Breast epithelium (tissue), 4 donors: ENCODE data around the gene FKBP4. TPM values are rescaled to one million over a fixed set of nuclear protein-coding genes. Genes with fewer than 3 reads are reported as not detected.

Experiments
- DNase-seq, 2 donors: peaks; one replicate each; pipeline ENCODE4 v3.0.0-alpha.2; 2019; ENCODE audit warnings: low spot score in 2 of 2
- H3K27ac ChIP-seq, 2 donors: fragments of 200-600 bp; sonication (generic) in 1 of 2; one replicate each; pipeline ENCODE4 v1.5.1; 2016 to 2019; ENCODE audit warnings: mild to moderate bottlenecking in 1 of 2
- H3K27me3 ChIP-seq, 2 donors: fragments of 200-600 bp; sonication (generic) in 1 of 2; one replicate each; pipeline versions ENCODE4 v1.5.1 to v1.6.0; 2017 to 2019; ENCODE audit warnings: control low read depth in 1 of 2, mild to moderate bottlenecking in 1 of 2
- H3K36me3 ChIP-seq: fragments of 200-600 bp; one replicate; pipeline ENCODE4 v1.5.1; 2019
- H3K4me1 ChIP-seq, 2 donors: fragments of 200-600 bp; sonication (generic); one replicate each; pipeline ENCODE4 v1.5.1; 2016 to 2019; ENCODE audit warnings: control low read depth in 1 of 2
- H3K4me3 ChIP-seq, 3 donors: fragments of 200-600 bp; sonication (generic); 1 replicate in 2 of 3; 2 replicates in 1 of 3; pipeline ENCODE4 v1.5.1; 2016 to 2019; ENCODE audit warnings: mild to moderate bottlenecking in 3 of 3, moderate library complexity in 2 of 3
- H3K9me3 ChIP-seq, 2 donors: fragments of 200-600 bp; sonication (generic) in 1 of 2; one replicate each; pipeline ENCODE4 v1.5.1; 2016 to 2019; ENCODE audit warnings: control low read depth in 1 of 2
- POLR2A ChIP-seq: fragments of 450-650 bp; IDR thresholded peaks from one replicate; pipeline ENCODE4 v1.6.1; 2016; ENCODE audit warnings: antibody characterized with exemption, mild to moderate bottlenecking, moderate library complexity
- POLR2AphosphoS5 ChIP-seq, 3 donors: sonication (generic); formaldehyde crosslinking; IDR thresholded peaks; one replicate each; pipeline ENCODE4 v1.6.1; 2017; ENCODE audit warnings: antibody characterized with exemption in 3 of 3
- intact Hi-C: fragments of 100-400 bp; cut with DNase I; formaldehyde crosslinking; loops from one replicate; pipeline ENCODE4 v1.15.1; 2023; ENCODE audit warnings: low total_unique reads
- total RNA-seq, 3 donors: library from RNA; depleted of rRNA; stranded (reverse); fragments of >200 nt; gene quantifications; one replicate each; pipeline ENCODE4 v1.1.0, GENCODE V29; 2016
- TF ChIP-seq, protein P1 (sequence below), 3 donors: fragments of 450-650 bp; IDR thresholded peaks; one replicate each; pipeline ENCODE4 v1.5.1; 2016 to 2017; ENCODE audit warnings: antibody characterized with exemption in 3 of 3, mild to moderate bottlenecking in 3 of 3, moderate library complexity in 3 of 3

The FKBP4 gene
- total RNA-seq, 3 donors from 2014 or later = 30.4 to 70.8 (median 50.1) TPM

DNA sequence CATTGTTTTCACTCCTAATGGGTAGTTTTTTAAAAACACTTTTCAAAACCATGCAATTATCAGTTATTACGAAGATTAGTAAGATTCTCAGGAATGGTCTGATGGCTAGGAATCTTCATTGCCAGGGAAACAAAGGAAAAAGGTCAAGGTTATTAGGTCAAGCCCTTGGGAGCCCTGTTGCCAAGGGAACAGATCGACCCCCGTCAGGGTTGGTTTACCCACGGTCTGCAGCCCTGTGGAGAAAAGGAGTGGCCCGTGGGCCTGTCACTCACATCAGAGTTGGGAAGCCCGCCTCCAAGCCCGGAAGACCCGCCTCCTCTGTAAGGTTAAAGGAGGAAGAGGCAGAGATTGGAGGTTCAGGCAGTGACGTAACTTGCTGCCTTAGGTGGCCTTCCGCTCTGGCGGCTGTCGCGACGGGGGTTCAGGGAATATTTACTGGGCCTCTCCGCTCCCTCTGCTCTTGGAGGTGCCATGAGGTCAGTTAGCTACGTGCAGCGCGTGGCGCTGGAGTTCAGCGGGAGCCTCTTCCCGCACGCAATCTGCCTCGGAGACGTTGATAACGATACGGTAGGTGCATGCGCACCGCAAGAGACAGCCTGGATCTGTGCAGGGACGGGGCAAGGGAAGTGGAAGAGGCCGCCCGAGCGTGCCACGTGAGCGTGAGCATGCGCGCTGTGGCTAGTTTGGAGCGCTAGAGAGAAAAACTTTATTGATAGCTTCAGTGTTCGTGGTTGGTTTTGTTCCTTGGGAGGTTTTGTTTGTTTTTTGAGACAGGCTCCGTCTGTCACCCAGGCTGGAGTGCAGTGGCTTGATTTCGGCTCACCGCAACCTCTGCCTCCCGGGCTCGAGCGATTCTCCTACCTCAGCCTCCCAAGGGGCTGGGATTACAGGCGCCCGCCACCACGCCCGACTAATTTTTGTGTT is 17.8 kb downstream of the FKBP4 start, which contains the start of gene ITFG2:
TSS of gene ITFG2 (plus strand) at position 379 of the 924 bp plus-strand sequence. CDS start at position 472, 93 bp downstream.
- peak; percentile 94 to 98 for DNase-seq
- Histone ChIP-seq H3K4me3 (peak within 1 kb of the TSS; percentile 59 to 78 (median 77)), H3K9me3 (no peaks in the 10 kb centered on the region), H3K4me1 (no peaks in the 10 kb centered on the region), H3K36me3 (no peaks in the 10 kb centered on the region), H3K27me3 (no peaks in the 10 kb centered on the region), H3K27ac (peak within 1 kb of the TSS; percentile 89 to 90)
- intact Hi-C loops = loop anchor here (5.0 kb wide), 1 partner anchor 65 kb away; the partner anchor contains the start of genes FOXM1 and RHNO1
- TF ChIP-seq POLR2AphosphoS5 (IDR thresholded peaks at IDR 0.05) = peak; percentile 97 to 99 (median 98)
- peak; percentile 72 for TF ChIP-seq POLR2A
- TF ChIP-seq, protein P1, sequence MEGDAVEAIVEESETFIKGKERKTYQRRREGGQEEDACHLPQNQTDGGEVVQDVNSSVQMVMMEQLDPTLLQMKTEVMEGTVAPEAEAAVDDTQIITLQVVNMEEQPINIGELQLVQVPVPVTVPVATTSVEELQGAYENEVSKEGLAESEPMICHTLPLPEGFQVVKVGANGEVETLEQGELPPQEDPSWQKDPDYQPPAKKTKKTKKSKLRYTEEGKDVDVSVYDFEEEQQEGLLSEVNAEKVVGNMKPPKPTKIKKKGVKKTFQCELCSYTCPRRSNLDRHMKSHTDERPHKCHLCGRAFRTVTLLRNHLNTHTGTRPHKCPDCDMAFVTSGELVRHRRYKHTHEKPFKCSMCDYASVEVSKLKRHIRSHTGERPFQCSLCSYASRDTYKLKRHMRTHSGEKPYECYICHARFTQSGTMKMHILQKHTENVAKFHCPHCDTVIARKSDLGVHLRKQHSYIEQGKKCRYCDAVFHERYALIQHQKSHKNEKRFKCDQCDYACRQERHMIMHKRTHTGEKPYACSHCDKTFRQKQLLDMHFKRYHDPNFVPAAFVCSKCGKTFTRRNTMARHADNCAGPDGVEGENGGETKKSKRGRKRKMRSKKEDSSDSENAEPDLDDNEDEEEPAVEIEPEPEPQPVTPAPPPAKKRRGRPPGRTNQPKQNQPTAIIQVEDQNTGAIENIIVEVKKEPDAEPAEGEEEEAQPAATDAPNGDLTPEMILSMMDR (IDR thresholded peaks at IDR 0.05) = no peak

DNA sequence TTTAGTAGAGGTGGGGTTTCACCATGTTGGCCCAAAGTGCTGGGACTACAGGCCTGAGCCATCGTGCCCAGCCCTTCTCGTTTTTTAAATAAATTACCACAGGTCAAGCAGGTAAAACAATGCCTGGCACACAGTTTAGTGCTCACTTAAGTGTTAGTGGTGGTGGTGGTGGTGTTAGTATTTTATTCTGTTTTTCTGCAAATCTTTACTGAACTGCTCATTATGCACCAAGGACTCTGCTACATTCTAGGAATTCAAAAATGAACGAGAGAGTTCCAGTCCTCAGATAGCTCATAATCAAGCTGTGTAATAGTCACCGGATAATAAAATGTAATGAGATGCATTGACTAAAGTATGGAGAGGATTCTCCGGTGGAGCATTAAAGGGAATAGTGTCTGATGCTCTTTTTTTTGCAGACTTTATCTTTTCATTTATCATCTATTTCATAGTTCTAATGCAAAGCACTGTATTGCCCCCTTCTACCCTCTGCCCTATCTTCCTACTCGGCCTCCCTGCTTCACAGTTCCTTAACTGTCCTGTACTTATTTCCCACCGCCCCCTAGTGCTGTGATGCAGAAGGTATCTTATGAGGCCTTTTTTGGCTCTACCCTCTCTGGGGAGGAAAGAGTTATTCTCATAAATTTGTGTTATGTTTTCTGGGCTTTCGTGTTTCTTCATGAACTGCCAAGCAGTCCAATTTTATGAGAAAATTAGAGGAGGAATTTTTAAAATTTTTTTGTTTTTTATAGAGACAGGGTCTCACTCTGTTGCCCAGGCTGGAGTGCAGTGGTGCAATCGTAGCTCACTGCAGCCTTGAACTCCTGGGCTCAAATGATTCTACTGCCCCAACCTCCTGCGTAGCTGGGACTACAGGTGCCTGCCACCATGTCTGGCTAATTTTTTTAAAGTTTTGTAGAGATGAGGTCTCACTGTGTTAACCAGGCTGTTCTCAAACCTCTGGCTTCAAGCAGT is 18.7 kb downstream of the FKBP4 start:
- intact Hi-C loops = loop anchor here (5.0 kb wide), 1 partner anchor 64 kb away; the partner anchor contains the start of genes FOXM1 and RHNO1
- Histone ChIP-seq H3K36me3 (no peaks in the 10 kb centered on the region), H3K27me3 (no peaks in the 10 kb centered on the region), H3K9me3 (no peaks in the 10 kb centered on the region), H3K27ac (peak overlapping the region; percentile 89 to 90), H3K4me1 (no peaks in the 10 kb centered on the region), H3K4me3 (peak overlapping the region; percentile 59 to 78 (median 77))
- TF ChIP-seq POLR2AphosphoS5 (IDR thresholded peaks at IDR 0.05) = no peak
- TF ChIP-seq, protein P1 (IDR thresholded peaks at IDR 0.05) = peak; percentile 41 to 55 (median 44)
- TF ChIP-seq POLR2A = no peak
- no peak for DNase-seq

DNA sequence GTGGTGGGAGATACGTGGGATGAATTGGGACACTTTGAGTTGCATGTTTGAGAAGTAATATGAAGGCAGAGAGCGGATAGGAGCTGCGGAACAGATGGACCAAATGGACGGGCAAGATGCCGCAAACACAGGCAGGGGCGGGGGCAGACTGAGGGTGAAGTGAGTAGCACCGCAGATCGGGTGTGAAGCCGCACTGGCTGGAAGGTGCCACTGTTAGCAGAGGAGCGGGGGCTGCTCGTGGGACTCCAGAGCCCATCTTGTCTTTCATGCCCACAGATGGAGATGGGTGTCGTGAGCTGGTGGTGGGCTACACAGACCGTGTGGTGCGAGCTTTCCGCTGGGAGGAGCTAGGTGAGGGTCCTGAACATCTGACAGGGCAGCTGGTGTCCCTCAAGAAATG is 25.0 kb downstream of the FKBP4 start:
- H3K4me1 ChIP-seq = no peaks in the 10 kb centered on the region
- no peak overlapping the region for H3K27ac ChIP-seq
- peaks cover under 1% of the 10 kb centered on the region for H3K36me3 ChIP-seq
- TF ChIP-seq POLR2AphosphoS5 (IDR thresholded peaks at IDR 0.05) = no peak
- TF ChIP-seq, protein P1 (IDR thresholded peaks at IDR 0.05) = no peak
- no peak for TF ChIP-seq POLR2A
- H3K9me3 ChIP-seq = no peaks in the 10 kb centered on the region
- intact Hi-C loops = no loop called here
- no peak for DNase-seq
- H3K27me3 ChIP-seq = no peaks in the 10 kb centered on the region
- H3K4me3 ChIP-seq = no peak overlapping the region

DNA sequence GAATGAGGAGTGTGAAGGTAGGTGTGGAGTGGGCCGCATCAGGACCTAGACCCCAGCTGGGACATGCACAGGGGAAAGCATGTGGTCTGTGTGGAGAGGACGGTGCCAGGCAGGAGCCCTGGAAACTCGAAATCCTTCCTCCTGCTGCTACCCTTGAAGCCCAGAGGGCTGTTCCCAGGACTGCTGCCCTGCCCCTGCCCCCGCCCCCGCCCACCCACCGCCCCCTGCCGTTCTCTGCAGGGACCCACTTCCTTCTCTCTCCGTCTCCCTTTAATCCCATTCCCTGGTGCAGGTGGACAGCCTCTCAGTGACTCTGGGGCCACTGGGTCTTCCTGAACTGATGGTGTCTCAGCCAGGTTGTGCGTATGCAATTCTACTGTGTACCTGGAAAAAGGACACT is 25.7 kb downstream of the FKBP4 start:
- H3K9me3 ChIP-seq = no peaks in the 10 kb centered on the region
- no peak overlapping the region for H3K27ac ChIP-seq
- intact Hi-C loops = no loop called here
- peaks cover 6% of the 10 kb centered on the region for H3K36me3 ChIP-seq
- H3K4me3 ChIP-seq = no peak overlapping the region
- no peaks in the 10 kb centered on the region for H3K4me1 ChIP-seq
- DNase-seq = no peak
- TF ChIP-seq POLR2AphosphoS5 (IDR thresholded peaks at IDR 0.05) (no peak), POLR2A (no peak)
- TF ChIP-seq, protein P1 (IDR thresholded peaks at IDR 0.05) = no peak
- H3K27me3 ChIP-seq = no peaks in the 10 kb centered on the region
